ENCODE measurements around the gene SWAP70.
A peak's percentile ranks its signal among the peaks of the same experiment; 100 is the strongest.
"Not testable (repeated sequence)": the region's sequence is repeated elsewhere in the genome, so short reads cannot be mapped to it uniquely, and the experiment has no call there.

The SWAP70 gene

DNA sequence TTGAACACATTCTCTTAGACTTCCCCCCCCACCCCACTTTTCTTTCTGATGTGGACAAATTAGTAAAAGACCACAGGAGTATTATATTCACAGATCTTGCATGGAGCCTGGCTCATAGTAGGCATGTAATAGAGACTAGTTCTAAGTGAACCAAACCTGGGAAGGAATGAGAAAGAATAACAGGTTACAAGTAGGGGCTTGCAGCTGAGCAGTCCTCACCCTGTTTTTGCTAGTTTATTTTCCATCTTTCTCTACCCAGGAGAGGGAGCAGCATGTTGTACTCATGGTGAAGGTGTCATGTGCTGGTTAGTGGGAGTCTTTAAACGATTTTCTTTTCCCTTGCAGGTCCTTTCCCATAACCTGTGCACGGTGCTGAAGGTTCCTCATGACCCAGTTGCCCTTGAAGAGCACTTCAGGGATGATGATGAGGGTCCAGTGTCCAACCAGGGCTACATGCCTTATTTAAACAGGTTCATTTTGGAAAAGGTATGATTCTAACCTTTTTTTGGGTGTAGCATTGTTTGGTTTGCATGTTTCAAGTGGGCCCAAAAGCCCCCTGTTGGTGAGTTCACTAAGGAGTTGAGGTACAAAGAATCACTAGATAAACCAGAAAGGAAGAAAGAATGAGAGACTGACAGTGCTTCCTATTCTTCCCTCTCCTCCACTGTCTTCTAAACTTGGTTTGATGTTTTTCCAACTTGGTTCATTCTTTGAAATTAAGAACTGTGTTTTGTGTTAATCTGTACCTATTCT, 30.1 kb downstream of the SWAP70 start:
- DNase-seq: no peak

DNA sequence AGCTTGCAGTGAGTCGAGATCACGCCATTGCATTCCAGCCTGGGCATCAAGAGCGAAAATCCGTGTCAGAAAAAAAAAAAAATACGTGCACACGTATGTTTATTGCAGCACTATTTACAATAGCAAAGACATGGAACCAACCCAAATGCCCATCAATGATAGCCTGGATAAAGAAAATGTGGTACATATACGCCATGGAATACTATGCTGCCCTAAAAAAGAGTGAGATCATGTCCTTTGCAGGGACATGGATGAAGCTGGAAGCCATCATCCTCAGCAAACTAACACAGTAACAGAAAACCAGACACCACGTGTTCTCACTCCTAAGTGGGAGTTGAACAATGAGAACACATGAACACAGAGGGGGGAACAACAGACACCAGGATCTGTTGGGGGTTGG, 31.4 kb downstream of the SWAP70 start:
- not testable (repeated sequence) for DNase-seq

DNA sequence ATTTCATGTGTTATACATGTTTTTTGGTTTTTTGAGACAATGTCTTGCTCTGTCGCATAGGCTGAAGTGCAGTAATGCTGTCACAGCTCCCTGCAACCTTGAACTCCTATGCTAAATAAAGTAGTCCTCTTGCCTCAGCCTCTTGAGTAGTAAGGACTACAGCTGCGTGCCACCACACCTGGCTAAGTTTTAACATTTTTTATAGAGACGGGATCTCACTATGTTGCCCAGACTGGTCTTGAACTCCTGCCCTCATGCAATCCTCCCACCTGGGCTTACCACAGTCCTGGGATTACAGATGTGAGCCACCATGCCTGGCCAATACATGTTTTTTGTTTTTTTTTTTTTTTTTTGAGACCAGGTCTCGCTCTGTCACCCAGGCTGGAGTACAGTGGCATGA, 33.9 kb downstream of the SWAP70 start:
- DNase-seq: no peak

GRCh38 chr11:9700105-9700801, 36.4 kb downstream of the SWAP70 start:
- no peak for DNase-seq

GRCh38 chr11:9701799-9702198, 37.9 kb downstream of the SWAP70 start:
- DNase-seq: no peak

GRCh38 chr11:9703280-9703679, 39.4 kb downstream of the SWAP70 start:
- DNase-seq: no peak

DNA sequence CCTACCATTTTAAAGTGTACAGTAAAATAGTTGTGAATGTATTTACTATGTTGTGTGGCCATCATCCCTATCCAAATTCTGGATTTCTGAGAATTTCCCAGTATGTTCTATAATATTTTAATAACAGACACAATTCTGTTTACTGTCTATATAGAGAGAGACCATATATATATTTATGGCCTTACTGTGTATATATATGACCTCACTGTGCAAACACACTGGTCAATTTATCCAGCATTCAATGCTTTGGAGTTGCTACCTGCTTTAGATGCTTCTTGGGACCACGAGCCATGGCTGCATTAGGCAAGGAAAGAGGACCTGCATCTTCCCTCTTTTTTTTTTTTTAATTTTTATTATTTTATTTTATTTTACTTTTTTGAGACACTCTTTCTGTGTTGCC, 40.2 kb downstream of the SWAP70 start:
- no peak for DNase-seq

- no peak for DNase-seq
Measured at GRCh38 chr11:9704620-9705019, 40.7 kb downstream of the SWAP70 start.

GRCh38 chr11:9705361-9705760, 41.5 kb downstream of the SWAP70 start:
- DNase-seq: not testable (repeated sequence)

DNA sequence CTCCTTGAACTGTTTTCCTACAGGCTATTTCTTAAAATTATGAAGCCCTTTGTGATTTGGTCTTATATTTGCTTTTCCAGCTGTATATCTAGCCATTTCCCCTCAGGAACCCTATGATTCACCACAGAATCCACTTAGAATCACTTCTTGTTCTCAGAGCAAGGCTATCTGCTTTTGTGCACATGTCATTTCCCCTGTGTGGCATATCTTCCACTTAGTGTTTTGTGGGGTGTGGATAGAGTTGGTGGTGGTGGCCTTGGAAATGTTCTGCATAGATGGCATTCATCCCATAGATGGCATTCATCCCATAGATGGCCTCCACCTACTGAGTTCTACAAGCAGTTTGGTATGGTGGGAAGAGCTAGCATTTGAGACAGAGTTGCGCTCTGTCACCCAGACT, 44.7 kb downstream of the SWAP70 start:
- no peak for DNase-seq

GRCh38 chr11:9710223-9710622, 46.3 kb downstream of the SWAP70 start:
- DNase-seq: no peak

- no peak for DNase-seq
Measured at GRCh38 chr11:9710852-9711251, 47.0 kb downstream of the SWAP70 start.

GRCh38 chr11:9711454-9712307, 47.8 kb downstream of the SWAP70 start:
- no peak for DNase-seq

GRCh38 chr11:9714272-9714940, 50.5 kb downstream of the SWAP70 start:
- no peak for DNase-seq

GRCh38 chr11:9716275-9717039, 52.6 kb downstream of the SWAP70 start:
- DNase-seq: peak; percentile 8

GRCh38 chr11:9717040-9717357, 53.1 kb downstream of the SWAP70 start:
- no peak for DNase-seq

DNA sequence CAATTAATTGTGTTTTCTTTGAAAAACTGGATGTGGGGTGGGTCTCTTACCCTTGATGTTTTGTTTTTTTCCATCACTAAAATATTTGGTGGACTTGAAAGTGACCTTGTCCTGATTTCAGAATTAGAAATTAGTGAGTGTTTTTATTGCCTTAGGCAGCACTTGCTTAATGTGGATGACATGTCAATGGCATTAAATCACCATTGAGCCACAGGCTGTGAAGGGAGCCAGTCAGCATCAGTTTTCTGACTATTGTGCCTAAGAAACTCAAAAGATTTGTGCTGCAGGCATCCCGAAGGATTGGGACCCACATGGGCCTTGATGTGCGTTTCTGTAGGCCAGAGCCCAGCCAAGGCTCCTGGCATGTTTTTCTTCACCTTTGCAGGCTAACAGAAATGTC, 53.8 kb downstream of the SWAP70 start:
- no peak for DNase-seq

- no peak for DNase-seq
Measured at GRCh38 chr11:9718147-9718546, 54.3 kb downstream of the SWAP70 start.

DNA sequence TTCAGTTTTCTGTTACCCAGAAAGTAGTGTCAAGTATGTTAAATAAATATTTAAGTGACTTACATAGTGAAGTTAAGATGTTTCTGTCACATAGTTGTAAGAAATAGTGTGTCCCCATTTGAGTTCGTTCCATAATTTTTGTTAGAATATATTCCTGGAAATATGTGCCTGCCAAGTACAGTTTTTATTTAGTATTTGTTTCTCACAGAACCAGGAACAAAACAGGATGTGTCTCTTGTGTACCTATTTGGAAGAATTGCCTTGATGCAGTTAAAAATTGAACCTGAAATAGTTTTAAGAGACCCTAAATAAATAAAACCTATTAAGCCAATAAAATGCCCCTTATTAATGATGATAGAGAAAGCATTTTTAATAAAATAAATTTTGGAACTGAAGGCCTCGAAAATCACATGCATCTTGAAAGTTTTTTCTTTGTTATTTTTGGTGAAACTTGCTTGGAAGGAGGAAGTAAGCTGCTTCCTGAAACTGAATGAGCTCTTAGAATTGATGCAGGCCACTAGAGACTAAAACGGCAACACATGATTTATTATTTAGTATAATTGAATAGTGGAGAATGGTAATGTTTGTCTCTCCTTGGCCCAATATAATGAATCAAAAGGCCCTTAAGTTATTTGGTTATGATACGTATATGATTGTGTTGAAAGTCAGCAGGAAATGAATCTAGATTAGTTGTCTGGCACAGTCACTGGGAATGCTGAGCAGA, 55.9 kb downstream of the SWAP70 start:
- DNase-seq: no peak

GRCh38 chr11:9720290-9720630, 56.4 kb downstream of the SWAP70 start:
- no peak for DNase-seq

DNA sequence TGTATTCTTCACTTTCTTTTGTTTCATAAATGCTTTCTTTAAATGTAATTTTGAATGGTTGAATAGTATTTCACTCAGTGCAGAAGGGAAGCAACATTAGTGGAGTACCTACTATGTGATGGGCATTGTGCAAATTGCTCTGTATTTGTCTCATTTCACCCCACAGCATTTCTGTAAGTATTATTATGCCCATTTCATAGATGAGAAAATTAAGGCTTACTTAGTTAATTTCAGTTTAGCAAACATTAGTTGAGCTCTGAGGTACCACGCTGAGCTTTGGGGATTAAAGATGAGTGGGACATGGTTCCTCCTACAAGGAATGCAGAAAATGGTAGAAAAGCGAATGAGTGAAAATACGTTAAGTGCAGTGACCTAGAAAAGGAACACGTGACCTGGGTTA, 58.1 kb downstream of the SWAP70 start:
- no peak for DNase-seq

DNA sequence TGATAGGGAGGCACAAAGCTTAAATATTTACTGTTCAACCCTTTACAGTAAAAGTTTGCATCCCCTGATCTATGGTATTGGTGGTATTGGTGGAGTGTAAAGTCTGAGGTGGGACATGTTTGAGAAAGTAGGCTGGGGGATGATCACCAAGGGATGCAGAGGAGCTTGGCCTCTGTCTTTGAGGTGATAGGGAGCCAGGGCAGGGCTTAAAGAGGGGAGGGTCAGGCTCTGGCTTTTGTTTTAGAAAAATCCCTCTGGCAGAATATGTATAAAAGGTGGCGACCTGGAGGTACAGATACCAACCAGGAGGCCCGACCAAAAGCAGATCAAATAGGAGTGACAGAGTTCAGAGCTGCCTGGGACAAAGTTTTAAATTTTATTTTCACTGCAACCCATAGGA, 59.0 kb downstream of the SWAP70 start:
- no peak for DNase-seq

Measured in CD4-positive, alpha-beta T cell treated with Interleukin-17A for 1 hour (primary cell).